Left lobe of liver (tissue), 2 donors: ENCODE data around the gene CCT8. TPM values are rescaled to one million over a fixed set of nuclear protein-coding genes. Genes with fewer than 3 reads are reported as not detected.
A peak's percentile ranks its signal among the peaks of the same experiment; 100 is the strongest.
"Not testable (repeated sequence)": the region's sequence is repeated elsewhere in the genome, so short reads cannot be mapped to it uniquely, and the experiment has no call there.

Source experiments
- ATAC-seq: fragments of 200-7000 bp; cut with Tn5 transposase; one replicate; pipeline ENCODE4 v1.9.1; 2020; ENCODE audit warnings: mild to moderate bottlenecking, moderate library complexity
- DNase-seq: peaks from one replicate; pipeline ENCODE4 v3.0.0-alpha.2; 2020; ENCODE audit warnings: low spot score
- total RNA-seq: library from RNA; stranded (reverse); gene quantifications from one replicate; pipeline ENCODE4 v1.2.1, GENCODE V29; 2021
- donor health status: DM: no; HTN: no; CAD: no; lungs with moderate emphysema.
- donor health status: DM: no; HTN: yes; CAD: no.

The CCT8 gene
- total RNA-seq, 1 donor from 2014 or later = 37.4 TPM

DNA sequence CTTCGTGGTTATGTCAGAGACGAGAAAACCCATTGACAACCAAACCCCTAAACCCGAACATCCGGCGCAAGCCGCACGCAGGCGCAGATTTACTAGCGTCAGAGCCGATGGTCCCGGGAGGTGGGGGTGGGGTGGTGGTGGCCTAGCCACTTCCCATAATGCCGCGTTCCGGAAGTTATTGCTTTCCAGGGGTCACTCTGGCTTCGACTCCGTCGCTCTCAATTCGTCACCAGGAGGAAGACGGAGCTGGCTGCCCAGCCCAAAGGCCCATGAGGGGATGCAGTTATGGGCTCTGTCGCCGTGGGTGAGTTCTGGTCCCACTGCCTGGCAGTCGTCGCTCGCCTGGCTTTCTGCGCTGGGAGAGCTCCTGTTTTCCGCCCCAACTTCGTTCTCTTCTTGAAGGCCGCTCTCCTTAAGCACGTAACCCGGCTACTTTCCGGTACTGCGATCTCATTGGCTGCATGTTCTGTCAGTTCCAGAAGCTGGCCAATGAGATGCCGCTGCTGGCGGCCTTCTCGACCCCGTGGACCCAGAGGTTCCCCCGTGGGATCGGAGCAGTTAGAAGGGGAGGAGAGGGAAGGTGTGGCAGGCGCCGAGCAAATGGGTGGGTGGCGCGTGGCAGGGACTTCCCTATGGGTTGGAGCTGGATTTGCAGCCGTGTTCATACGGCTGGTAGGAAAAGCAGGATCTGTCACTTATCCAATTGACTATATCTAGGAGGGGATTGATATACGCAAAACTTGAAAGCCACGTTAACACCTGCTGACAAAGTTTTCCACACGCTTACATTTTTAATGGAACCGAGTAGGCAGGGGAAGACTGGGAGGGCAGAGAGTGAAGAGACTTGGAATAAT is 48.7 kb downstream of the CCT8 start, which contains the start of gene USP16:
TSS of gene USP16 (plus strand) at position 195 of the 854 bp plus-strand sequence. CDS start 3,246 bp downstream, outside the sequence.
- DNase-seq (peak; percentile 99), ATAC-seq (peak; percentile 92)

DNA sequence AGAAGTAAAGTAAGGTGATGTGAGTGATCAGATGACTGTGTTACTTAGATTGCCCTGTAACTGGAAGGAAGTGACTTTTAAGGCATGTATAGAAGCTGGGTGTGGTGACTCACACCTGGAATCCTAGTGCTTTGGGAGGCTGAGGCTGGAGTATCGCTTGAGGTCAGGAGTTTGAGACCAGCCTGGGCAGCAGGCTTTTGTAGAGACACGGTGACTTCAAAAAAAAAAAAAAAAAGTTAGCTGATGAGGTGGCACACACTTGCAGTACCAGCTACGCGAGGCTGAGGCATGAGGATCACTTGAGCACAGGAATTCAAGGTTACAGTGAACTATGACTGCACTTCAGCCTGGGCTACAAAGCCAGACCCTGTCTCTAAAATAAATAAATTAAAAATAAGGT is 51.3 kb downstream of the CCT8 start:
- no peak for ATAC-seq

DNA sequence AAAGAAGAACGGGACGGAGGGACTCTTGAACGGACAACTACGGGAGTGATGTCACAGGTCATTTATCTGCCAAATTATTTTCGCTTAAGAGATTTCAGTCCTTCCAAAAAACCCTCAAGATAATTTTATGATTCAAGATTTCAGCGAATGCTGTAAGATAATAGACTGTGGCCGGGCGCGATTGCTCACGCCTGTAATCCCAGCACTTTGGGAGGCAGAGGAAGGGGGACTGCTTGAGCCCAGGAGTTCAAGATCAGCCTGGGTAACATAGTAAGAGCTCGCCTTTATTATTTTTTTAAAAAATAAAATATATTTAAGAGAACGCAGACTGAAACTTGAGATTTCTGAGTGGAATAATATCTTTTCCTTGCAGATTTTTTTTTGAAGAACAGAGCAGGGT is 54.9 kb downstream of the CCT8 start:
- no peak for DNase-seq
- peak; percentile 16 for ATAC-seq

More for the DNA sequence above, 51.3 kb downstream of the CCT8 start:
- DNase-seq = no peak

DNA sequence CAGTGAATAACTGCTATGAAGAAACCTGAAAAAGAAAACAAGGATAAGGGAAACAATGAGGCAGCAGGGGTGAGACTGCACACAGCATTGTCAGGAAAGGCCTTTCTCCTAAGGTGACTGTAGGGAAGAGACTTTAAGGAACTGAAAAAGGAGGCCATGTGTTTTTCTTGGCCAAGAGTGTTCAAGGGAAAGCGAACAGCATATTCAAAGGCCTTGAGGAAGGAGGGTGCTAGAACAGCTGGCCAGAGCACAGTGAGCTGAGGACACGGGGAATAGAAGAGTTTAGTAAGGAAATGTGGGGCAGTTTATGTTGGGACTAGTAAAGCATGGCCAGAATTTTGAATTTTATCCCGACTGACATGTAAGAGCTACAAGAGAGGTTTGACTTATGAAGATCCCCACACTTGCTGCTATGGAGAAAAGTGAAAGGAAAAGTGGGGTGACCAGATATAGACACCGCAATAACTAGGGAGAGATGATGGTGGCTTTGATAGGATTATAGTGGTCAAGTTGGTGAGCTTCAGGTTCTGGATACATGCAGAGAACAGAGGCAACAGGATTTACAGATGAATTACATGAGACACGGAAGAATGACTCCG is 55.7 kb downstream of the CCT8 start:
- no peak for DNase-seq
- no peak for ATAC-seq

DNA sequence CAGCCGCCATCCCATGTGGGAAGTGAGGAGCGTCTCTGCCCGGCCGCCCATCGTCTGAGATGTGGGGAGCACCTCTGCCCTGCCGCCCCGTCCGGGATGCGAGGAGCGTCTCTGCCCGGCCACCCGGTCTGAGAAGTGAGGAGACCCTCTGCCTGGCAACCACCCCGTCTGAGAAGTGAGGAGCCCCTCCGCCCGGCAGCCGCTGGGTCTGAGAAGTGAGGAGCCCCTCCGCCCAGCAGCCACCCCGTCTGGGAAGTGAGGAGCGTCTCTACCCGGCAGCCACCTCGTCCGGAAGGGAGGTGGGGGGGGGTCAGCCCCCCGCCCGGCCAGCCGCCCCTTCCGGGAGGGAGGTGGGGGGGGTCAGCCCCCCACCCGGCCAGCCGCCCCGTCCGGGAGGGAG is 62.2 kb downstream of the CCT8 start:
- not testable (repeated sequence) for DNase-seq, ATAC-seq

DNA sequence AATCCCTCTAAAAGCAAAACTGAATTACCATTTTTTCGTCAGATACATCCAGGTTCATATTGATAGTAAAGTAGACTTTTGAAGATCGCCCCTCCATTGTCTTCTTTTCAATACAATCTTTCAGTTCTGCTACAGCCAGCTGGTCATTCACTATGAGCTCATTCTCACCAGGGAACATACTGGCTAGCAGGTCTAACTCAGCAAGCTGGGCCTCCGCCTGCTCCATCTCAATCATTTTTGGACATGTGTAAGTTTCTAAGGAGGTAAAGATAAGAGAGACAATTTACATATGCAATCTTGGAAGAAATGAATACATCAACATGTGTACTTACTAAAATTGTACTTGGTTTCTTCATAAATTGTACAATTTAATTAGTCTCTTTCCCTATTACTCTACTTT is 65.1 kb downstream of the CCT8 start:
- ATAC-seq (no peak), DNase-seq (no peak)

DNA sequence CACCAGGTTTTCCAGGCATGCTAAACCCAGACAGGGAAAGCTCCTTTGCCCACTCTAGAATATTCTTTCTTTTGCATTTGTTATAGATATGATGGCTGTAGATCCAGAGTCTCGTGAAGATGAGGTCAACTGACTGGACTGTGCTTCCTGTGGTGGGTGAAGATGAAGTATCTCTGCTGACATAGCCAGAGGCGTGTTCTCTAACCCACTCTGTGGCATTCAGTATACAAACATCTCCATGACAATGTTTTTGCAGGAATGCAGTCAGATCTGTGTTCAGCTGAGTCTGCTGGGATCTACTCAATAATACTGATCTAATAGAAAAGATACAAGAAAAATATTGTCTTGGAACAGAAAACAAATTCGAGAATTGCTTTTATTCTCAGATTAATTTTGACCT is 65.6 kb downstream of the CCT8 start:
- DNase-seq = no peak
- no peak for ATAC-seq

DNA sequence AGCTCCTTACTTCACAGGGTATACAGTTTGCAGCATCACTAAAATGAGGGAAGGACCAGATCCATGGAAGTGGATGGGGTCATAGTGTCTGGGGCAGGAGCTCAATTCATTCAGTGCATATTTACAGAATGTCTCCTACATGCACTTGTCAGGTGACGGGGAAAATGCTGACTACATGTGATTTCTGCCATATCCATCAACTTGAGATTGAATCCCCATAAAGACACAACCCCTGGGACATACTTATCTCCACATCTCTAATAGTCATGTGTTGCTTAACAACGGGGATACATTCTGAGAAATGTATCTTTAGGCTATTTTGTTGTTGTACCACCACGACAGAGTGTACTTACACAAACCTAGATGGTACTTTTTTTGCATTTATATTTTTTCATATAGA is 66.3 kb downstream of the CCT8 start:
- DNase-seq (no peak), ATAC-seq (no peak)

Other genes with a start within 250 kb of the CCT8 start
- gene LTN1, start 80.8 kb downstream of the CCT8 start, total RNA-seq = 9.9 TPM
- gene RWDD2B, start 54.3 kb downstream of the CCT8 start, total RNA-seq = 20.4 TPM
- 13.1 TPM for gene USP16, start 49.0 kb downstream of the CCT8 start, total RNA-seq
- 3.8 TPM for gene MAP3K7CL, start 57.0 kb upstream of the CCT8 start, total RNA-seq
- 27.0 TPM for gene BACH1, start 225.3 kb upstream of the CCT8 start, total RNA-seq